Retinal pigment epithelial cell (primary cell): Measurements from ENCODE around the gene BAHCC1.

ENCODE experiments used
- DNase-seq: peaks from one replicate; pipeline ENCODE4 v3.0.0-alpha.2; 2010; ENCODE audit warnings: low read depth
- H3K4me3 ChIP-seq: 2 replicates; pipeline ENCODE4 v1.5.1; 2011; ENCODE audit warnings: mild to moderate bottlenecking, low read length, control low read depth, moderate library complexity
- CTCF ChIP-seq: conservative IDR thresholded peaks from 2 replicates; pipeline ENCODE4 v1.5.1; 2011; ENCODE audit warnings: low read depth, low read length, control low read depth, inconsistent platforms

BAHCC1 gene

GRCh38 chr17:81398176-81398831 lies 3.0 kb downstream of the BAHCC1 start:
- TF ChIP-seq CTCF = no peak
- peak overlapping the region; percentile 71 for H3K4me3 ChIP-seq
- DNase-seq = no peak

- no peak for DNase-seq
- H3K4me3 ChIP-seq = peak overlapping the region; percentile 71
- no peak for TF ChIP-seq CTCF
These were observed 3.7 kb downstream of the BAHCC1 start for GRCh38 chr17:81398832-81399411.

GRCh38 chr17:81399481-81400153 lies 4.4 kb downstream of the BAHCC1 start:
- TF ChIP-seq CTCF = no peak
- peak overlapping the region; percentile 54 for H3K4me3 ChIP-seq
- DNase-seq = no peak

- no peak for TF ChIP-seq CTCF
- no peak for DNase-seq
- H3K4me3 ChIP-seq = peak overlapping the region; percentile 54
These were observed 5.1 kb downstream of the BAHCC1 start for GRCh38 chr17:81400154-81400977.

GRCh38 chr17:81400996-81401722 lies 5.9 kb downstream of the BAHCC1 start:
- no peak for DNase-seq
- peak overlapping the region; percentile 54 for H3K4me3 ChIP-seq
- TF ChIP-seq CTCF = no peak

GRCh38 chr17:81401723-81402529 lies 6.7 kb downstream of the BAHCC1 start:
- no peak overlapping the region for H3K4me3 ChIP-seq
- no peak for DNase-seq
- peak; percentile 66 for TF ChIP-seq CTCF
